Testis (tissue), 2 donors: ENCODE results near the gene SLC1A1.

Source experiments
- POLR2A ChIP-seq: fragments of 450-650 bp; IDR thresholded peaks from one replicate; pipeline ENCODE4 v1.6.1; 2017; ENCODE audit warnings: antibody characterized with exemption, mild to moderate bottlenecking, moderate library complexity
- TF ChIP-seq, protein P1 (sequence below), 3 experiments: fragments of 450-650 bp in 2 of 3; fragments of 200-600 bp in 1 of 3; sonication (generic) in 1 of 3; IDR thresholded peaks; one replicate each; pipeline ENCODE4 v1.5.1; 2016 to 2019; ENCODE audit warnings: antibody characterized with exemption in 3 of 3, mild to moderate bottlenecking in 2 of 3, moderate library complexity in 1 of 3

DNA sequence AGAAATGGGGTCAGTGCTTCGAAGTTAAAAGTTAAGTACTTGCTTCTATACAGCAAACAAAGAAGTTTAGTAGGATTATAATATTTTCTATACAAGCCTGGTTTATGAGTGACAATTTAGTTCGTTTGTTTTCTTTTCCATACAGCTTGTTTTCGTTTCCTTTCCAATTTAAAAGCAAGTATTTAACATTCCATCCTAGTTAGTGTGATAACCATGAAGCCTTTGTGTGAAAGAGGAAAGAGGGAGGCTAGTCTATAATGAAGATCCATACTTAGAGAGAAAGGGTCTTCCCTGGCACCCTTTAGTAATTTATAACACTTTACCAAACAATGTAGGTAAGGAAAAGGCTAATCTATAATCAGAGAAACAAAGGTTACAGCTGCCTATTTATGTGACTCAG lies 51.0 kb downstream of the SLC1A1 start:
- TF ChIP-seq, protein P1, sequence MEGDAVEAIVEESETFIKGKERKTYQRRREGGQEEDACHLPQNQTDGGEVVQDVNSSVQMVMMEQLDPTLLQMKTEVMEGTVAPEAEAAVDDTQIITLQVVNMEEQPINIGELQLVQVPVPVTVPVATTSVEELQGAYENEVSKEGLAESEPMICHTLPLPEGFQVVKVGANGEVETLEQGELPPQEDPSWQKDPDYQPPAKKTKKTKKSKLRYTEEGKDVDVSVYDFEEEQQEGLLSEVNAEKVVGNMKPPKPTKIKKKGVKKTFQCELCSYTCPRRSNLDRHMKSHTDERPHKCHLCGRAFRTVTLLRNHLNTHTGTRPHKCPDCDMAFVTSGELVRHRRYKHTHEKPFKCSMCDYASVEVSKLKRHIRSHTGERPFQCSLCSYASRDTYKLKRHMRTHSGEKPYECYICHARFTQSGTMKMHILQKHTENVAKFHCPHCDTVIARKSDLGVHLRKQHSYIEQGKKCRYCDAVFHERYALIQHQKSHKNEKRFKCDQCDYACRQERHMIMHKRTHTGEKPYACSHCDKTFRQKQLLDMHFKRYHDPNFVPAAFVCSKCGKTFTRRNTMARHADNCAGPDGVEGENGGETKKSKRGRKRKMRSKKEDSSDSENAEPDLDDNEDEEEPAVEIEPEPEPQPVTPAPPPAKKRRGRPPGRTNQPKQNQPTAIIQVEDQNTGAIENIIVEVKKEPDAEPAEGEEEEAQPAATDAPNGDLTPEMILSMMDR (IDR thresholded peaks at IDR 0.05): no peak
- no peak for TF ChIP-seq POLR2A
